HG02571 (cell line): ENCODE results near the gene BMPR1A.
"Not testable (repeated sequence)": the region's sequence is repeated elsewhere in the genome, so short reads cannot be mapped to it uniquely, and the experiment has no call there.

Source experiments
- ATAC-seq: cut with Tn5 transposase; IDR thresholded peaks from one replicate; pipeline ENCODE4 v1.9.1; 2021; ENCODE audit warnings: mild to moderate bottlenecking, moderate library complexity; ENCODE audit not compliant: unreplicated experiment

Gene BMPR1A

GRCh38 chr10:86833969-86834368 lies 77.5 kb downstream of the BMPR1A start:
- no peak for ATAC-seq

- ATAC-seq = no peak
Observed at GRCh38 chr10:86836044-86836443, 79.6 kb downstream of the BMPR1A start.

- no peak for ATAC-seq
Observed at GRCh38 chr10:86837663-86838062, 81.2 kb downstream of the BMPR1A start.

- ATAC-seq = no peak
Observed at GRCh38 chr10:86840498-86840897, 84.1 kb downstream of the BMPR1A start.

GRCh38 chr10:86846088-86846487 lies 89.7 kb downstream of the BMPR1A start:
- no peak for ATAC-seq

GRCh38 chr10:86848747-86849146 lies 92.3 kb downstream of the BMPR1A start:
- ATAC-seq = no peak

- ATAC-seq = no peak
Observed at GRCh38 chr10:86849181-86849894, 92.9 kb downstream of the BMPR1A start.

- no peak for ATAC-seq
Observed at GRCh38 chr10:86850481-86850880, 94.1 kb downstream of the BMPR1A start.

- no peak for ATAC-seq
Observed at GRCh38 chr10:86851328-86852207, 95.1 kb downstream of the BMPR1A start.

- not testable (repeated sequence) for ATAC-seq
Observed at GRCh38 chr10:86853582-86853981, 97.2 kb downstream of the BMPR1A start.

GRCh38 chr10:86855513-86855912 lies 99.1 kb downstream of the BMPR1A start:
- no peak for ATAC-seq

- ATAC-seq = no peak
Observed at GRCh38 chr10:86856156-86856555, 99.7 kb downstream of the BMPR1A start.

- no peak for ATAC-seq
Observed at GRCh38 chr10:86857128-86857721, 100.8 kb downstream of the BMPR1A start.

- no peak for ATAC-seq
Observed at GRCh38 chr10:86858011-86858410, 101.6 kb downstream of the BMPR1A start.

GRCh38 chr10:86861351-86861750 lies 104.9 kb downstream of the BMPR1A start:
- no peak for ATAC-seq

- no peak for ATAC-seq
Observed at GRCh38 chr10:86862373-86862772, 106.0 kb downstream of the BMPR1A start.

GRCh38 chr10:86862786-86863483 lies 106.5 kb downstream of the BMPR1A start:
- no peak for ATAC-seq

GRCh38 chr10:86863484-86863842 lies 107.0 kb downstream of the BMPR1A start:
- ATAC-seq = no peak

GRCh38 chr10:86865011-86865811 lies 108.8 kb downstream of the BMPR1A start:
- ATAC-seq = not testable (repeated sequence)

GRCh38 chr10:86867149-86867548 lies 110.7 kb downstream of the BMPR1A start:
- ATAC-seq = no peak
